ENCODE results near the gene SPACDR. TPM values are rescaled to one million over a fixed set of nuclear protein-coding genes. Genes with fewer than 3 reads are reported as not detected.

Gene SPACDR
- total RNA-seq, 1 donor from 2014 or later, result not detected

DNA sequence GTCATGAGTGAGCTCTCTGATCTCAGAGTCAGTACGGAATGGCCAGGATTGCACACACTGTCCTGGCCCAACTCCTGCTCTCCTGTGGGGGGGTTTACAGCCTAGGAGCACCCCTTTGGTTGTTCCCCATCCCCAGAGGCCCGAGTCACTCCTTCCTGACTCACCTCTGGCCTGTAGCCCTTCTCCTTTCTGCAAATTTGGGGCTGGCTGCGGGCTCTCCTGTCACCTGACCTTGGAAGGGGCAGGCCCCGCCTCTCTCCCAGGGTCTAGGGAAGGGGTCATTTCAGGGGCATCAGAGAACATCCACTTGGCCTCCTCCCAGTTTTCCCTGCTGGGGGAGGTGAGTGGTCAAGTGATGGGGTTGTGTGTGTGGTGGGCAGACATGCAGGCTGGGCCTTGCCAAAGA, 21.4 kb upstream of the SPACDR start:
- Histone ChIP-seq H3K4me1 (ENCODE audit: control insufficient read depth in 3 of 3, insufficient read depth in 3 of 3, low read length in 3 of 3) (peaks cover 6 to 8% (median 7%) of the 10 kb centered on the region in 3 donors), H3K27ac (ENCODE audit: low read depth, low read length) (no peak overlapping the region), H3K36me3 (ENCODE audit: control insufficient read depth in 3 of 3, insufficient read depth in 3 of 3, low read length in 3 of 3) (no peaks in the 10 kb centered on the region)

DNA sequence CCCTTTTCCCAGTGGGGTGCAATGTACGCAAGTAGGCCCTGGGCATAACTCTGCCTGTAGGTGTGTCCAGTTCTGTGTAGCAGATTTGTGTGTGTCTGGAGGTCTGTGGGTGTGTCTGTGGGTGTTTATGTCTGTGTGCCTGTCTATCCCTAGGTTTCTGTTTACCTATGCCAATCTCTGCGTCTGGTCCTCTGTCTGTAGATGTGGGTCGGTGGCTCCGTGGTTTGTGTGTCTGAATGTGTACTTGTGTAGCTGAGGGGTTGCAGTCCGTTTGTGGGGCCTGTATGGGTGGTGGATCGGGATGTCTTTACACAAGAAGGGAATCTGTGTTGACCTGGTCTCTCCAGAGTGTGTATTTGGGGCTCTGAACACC, 20.6 kb upstream of the SPACDR start:
- H3K27me3 ChIP-seq (ENCODE audit: control insufficient read depth in 3 of 3, insufficient read depth in 3 of 3, low read length in 3 of 3), result peaks cover 0 to 2% (median 0%) of the 10 kb centered on the region in 3 donors
- H3K9ac ChIP-seq (ENCODE audit: low read depth in 1 of 3, low read length in 3 of 3), result no peak overlapping the region
- no peak overlapping the region for H3K4me3 ChIP-seq (ENCODE audit: low read length in 3 of 3)
- H3K27ac ChIP-seq (ENCODE audit: low read depth, low read length), result no peak overlapping the region
- no peaks in the 10 kb centered on the region for H3K9me3 ChIP-seq (ENCODE audit: control insufficient read depth in 3 of 3, low read length in 3 of 3)
- no peaks in the 10 kb centered on the region for H3K36me3 ChIP-seq (ENCODE audit: control insufficient read depth in 3 of 3, insufficient read depth in 3 of 3, low read length in 3 of 3)
- H3K4me1 ChIP-seq (ENCODE audit: control insufficient read depth in 3 of 3, insufficient read depth in 3 of 3, low read length in 3 of 3), result peaks cover 8% of the 10 kb centered on the region in 3 donors

More for the DNA sequence above, 21.4 kb upstream of the SPACDR start:
- no peak overlapping the region for H3K4me3 ChIP-seq (ENCODE audit: low read length in 3 of 3)
- H3K9ac ChIP-seq (ENCODE audit: low read depth in 1 of 3, low read length in 3 of 3), result no peak overlapping the region
- peaks cover 0 to 7% (median 0%) of the 10 kb centered on the region in 3 donors for H3K27me3 ChIP-seq (ENCODE audit: control insufficient read depth in 3 of 3, insufficient read depth in 3 of 3, low read length in 3 of 3)
- H3K9me3 ChIP-seq (ENCODE audit: control insufficient read depth in 3 of 3, low read length in 3 of 3), result no peaks in the 10 kb centered on the region

DNA sequence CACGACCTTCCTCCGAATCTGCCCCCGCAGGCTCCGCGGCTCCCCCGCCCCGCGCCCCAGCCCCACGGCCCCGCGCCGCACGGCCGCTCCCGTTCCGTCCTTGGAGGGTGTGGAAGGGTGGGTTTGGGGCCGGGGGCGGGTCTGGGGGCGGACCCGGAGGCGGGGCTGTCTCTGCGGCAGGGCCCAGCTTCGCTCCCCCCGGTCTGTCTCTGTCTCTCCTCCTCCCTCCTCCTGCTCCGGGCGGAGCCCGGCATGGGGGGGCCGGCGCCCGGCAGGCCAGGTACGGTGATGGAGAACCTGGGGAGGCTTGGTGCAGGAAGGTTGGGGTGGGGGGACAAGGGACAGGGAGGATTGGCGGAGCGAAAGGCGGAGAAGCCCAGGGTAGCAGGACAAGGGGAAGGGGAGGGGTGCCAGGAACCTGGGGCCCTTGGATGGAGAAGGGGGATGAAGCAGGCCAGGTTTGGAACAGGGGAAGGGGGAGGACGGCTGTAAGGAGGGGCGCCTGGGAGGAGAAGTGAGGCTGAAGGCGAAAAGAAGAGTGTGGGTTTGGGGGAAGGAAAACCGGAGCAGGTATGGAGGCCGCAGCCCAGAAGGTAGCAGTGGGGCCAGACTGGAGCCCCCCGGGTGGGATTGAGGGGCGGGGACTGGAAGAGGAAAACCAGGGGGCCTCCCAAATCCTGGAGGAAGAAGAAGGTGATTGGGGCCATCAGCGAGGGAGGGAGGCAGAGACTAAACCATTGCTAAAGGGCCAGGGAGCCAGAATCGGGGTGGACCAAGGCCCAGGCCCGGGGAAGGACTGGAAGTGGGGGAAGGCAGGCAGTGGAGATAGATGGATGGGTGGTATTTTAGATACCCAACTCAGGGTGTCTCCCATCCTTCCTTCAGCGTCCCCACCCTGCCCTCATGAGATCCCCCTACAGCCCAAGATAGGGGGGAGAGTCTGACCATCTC, 19.9 kb upstream of the SPACDR start, which contains the start of gene NYAP1:
TSS of gene NYAP1 (plus strand) at position 206 of the 951 bp plus-strand sequence. CDS start 1,385 bp downstream, outside the sequence.
- peak within 1 kb of the TSS; percentile 20 to 64 (median 50) for H3K9ac ChIP-seq (ENCODE audit: low read depth in 1 of 3, low read length in 3 of 3)
- peak within 1 kb of the TSS; percentile 30 to 68 (median 62) for H3K4me3 ChIP-seq (ENCODE audit: low read length in 3 of 3)
- no peaks in the 10 kb centered on the region for H3K9me3 ChIP-seq (ENCODE audit: control insufficient read depth in 3 of 3, low read length in 3 of 3)
- H3K27me3 ChIP-seq (ENCODE audit: control insufficient read depth in 3 of 3, insufficient read depth in 3 of 3, low read length in 3 of 3), result peaks cover 0 to under 1% (median 0%) of the 10 kb centered on the region in 3 donors
- no peak within 1 kb of the TSS for H3K27ac ChIP-seq (ENCODE audit: low read depth, low read length)
- peaks cover 11 to 12% (median 11%) of the 10 kb centered on the region in 3 donors for H3K4me1 ChIP-seq (ENCODE audit: control insufficient read depth in 3 of 3, insufficient read depth in 3 of 3, low read length in 3 of 3)
- H3K36me3 ChIP-seq (ENCODE audit: control insufficient read depth in 3 of 3, insufficient read depth in 3 of 3, low read length in 3 of 3), result no peaks in the 10 kb centered on the region

DNA sequence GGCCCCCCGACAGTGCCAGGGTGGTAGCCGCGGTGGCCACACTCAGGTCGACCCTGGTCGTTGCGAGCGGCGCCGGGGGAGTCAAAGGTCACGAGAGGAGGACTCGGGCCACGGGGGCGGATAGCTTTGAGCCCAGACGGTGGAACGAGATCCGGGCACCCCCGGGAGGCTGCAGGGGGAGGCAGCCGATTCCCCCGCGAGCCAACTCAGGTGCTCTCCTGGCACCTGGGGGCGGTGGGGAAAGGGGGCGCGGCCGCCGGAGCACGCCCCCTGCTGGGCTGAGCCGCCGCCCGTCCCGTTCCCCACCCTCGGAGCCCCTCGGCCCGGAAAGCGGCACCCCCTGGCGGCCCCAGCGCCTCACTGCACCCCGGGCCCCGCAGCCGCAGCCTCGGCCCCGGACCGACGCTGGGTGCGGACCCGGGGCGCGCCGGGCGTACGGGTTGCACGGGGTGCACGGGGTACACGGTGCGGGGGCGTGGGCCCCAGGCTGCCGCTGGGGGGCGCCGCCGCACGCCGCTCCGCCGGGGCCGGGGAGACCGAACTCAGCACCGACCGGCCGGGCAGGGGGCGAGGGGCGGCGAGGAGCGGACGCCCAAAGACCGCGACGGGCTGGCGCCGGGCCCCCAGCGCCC, 19.1 kb upstream of the SPACDR start:
- Histone ChIP-seq H3K27me3 (ENCODE audit: control insufficient read depth in 3 of 3, insufficient read depth in 3 of 3, low read length in 3 of 3) (no peaks in the 10 kb centered on the region), H3K9me3 (ENCODE audit: control insufficient read depth in 3 of 3, low read length in 3 of 3) (no peaks in the 10 kb centered on the region), H3K36me3 (ENCODE audit: control insufficient read depth in 3 of 3, insufficient read depth in 3 of 3, low read length in 3 of 3) (no peaks in the 10 kb centered on the region), H3K9ac (ENCODE audit: low read depth in 1 of 3, low read length in 3 of 3) (peak overlapping the region; percentile 20 to 64 (median 50)), H3K27ac (ENCODE audit: low read depth, low read length) (no peak overlapping the region), H3K4me1 (ENCODE audit: control insufficient read depth in 3 of 3, insufficient read depth in 3 of 3, low read length in 3 of 3) (peaks cover 11 to 12% (median 11%) of the 10 kb centered on the region in 3 donors), H3K4me3 (ENCODE audit: low read length in 3 of 3) (peak overlapping the region; percentile 30 to 68 (median 62))

DNA sequence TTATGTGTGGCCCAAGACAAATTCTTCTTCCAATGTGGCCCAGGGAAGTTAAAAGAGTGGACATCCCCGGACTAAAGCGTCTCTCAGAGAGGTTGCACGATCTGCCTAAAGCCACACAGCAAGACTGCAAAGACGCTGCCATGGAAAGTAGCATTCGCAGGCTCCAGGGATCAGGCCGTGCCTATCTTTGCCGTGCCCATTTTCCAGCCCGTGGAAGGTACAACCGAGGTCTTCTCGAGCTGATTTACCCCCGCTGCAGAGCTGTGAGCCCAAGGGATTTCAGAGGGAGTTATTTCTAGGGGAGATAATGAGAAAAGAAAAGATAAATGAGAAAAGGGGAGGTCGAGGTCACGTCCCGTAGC, 18.6 kb upstream of the SPACDR start:
- Histone ChIP-seq H3K27me3 (ENCODE audit: control insufficient read depth in 3 of 3, insufficient read depth in 3 of 3, low read length in 3 of 3) (no peaks in the 10 kb centered on the region), H3K36me3 (ENCODE audit: control insufficient read depth in 3 of 3, insufficient read depth in 3 of 3, low read length in 3 of 3) (no peaks in the 10 kb centered on the region), H3K4me1 (ENCODE audit: control insufficient read depth in 3 of 3, insufficient read depth in 3 of 3, low read length in 3 of 3) (peaks cover 11 to 12% (median 11%) of the 10 kb centered on the region in 3 donors), H3K9ac (ENCODE audit: low read depth in 1 of 3, low read length in 3 of 3) (peak overlapping the region; percentile 20 to 64 (median 50)), H3K27ac (ENCODE audit: low read depth, low read length) (no peak overlapping the region), H3K4me3 (ENCODE audit: low read length in 3 of 3) (peak overlapping the region; percentile 30 to 68 (median 62)), H3K9me3 (ENCODE audit: control insufficient read depth in 3 of 3, low read length in 3 of 3) (no peaks in the 10 kb centered on the region)

DNA sequence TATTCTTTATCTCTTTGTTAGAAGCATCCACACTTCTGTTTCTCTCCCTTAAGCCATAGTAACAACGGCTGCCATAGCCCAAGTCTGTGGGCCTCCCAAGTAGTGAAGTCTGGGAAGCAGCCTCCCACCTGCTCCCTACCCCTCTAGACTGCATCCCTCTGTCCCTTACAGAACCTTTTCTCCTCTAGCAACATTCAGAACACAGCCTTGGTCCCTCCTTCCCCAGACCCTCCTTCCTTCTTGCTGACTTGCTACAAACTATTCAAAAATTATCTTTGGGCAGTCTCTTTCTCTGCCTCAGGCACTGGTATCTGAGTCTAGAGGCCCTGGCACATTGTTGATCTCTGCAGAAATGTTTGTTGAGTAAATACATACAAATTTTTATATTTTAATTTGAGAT, 17.4 kb upstream of the SPACDR start:
- Histone ChIP-seq H3K9ac (ENCODE audit: low read depth in 1 of 3, low read length in 3 of 3) (no peak overlapping the region), H3K9me3 (ENCODE audit: control insufficient read depth in 3 of 3, low read length in 3 of 3) (no peaks in the 10 kb centered on the region), H3K36me3 (ENCODE audit: control insufficient read depth in 3 of 3, insufficient read depth in 3 of 3, low read length in 3 of 3) (peaks cover under 1 to 3% (median 3%) of the 10 kb centered on the region in 3 donors), H3K27ac (ENCODE audit: low read depth, low read length) (no peak overlapping the region), H3K4me1 (ENCODE audit: control insufficient read depth in 3 of 3, insufficient read depth in 3 of 3, low read length in 3 of 3) (peaks cover 21 to 24% (median 22%) of the 10 kb centered on the region in 3 donors), H3K27me3 (ENCODE audit: control insufficient read depth in 3 of 3, insufficient read depth in 3 of 3, low read length in 3 of 3) (no peaks in the 10 kb centered on the region), H3K4me3 (ENCODE audit: low read length in 3 of 3) (no peak overlapping the region)

DNA sequence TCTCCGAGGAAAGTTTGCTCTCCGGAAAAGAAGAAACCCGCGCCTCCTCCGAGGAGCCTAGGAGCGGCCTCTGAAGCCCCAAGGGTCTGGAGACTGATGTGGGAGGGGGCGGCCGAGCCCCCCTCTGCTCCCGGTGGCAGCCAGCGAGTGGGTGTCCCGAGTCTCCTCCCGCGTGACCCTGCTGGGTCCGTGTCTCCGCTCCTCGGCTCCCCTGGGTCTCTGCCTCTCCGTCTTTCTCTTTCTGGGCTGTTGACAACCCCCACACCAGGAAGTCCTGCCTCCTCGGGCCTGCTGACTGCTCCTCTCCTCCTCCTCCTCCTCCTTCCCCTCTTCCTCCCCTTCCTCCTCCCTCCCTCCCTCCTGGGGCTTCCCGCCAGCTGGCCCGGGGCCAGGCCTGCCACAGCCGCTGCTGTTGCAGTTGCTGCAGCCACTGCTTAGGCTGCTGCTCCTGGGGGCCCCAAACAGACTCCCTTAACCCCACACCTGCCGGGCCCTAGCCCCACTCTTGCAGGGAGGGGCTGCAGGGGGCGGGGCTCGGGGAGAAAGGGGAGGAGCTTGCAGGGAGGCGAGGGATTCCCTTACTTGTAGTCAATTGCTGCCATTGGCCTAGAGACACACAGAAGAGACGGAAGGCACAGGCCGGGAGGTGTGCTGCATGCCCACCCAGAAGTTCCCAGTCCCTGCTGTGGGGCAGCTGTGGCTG, 15.0 kb upstream of the SPACDR start, which contains the start of gene TSC22D4:
TSS of gene TSC22D4 (minus strand) at position 257 of the 703 bp plus-strand sequence. CDS start 1,176 bp downstream, outside the sequence.
- Histone ChIP-seq H3K9ac (ENCODE audit: low read depth in 1 of 3, low read length in 3 of 3) (peak within 1 kb of the TSS; percentile 92 to 95 (median 93)), H3K4me3 (ENCODE audit: low read length in 3 of 3) (peak within 1 kb of the TSS; percentile 85 to 88 (median 88)), H3K27ac (ENCODE audit: low read depth, low read length) (peak within 1 kb of the TSS; percentile 93), H3K36me3 (ENCODE audit: control insufficient read depth in 3 of 3, insufficient read depth in 3 of 3, low read length in 3 of 3) (peaks cover 3 to 7% (median 5%) of the 10 kb centered on the region in 3 donors), H3K4me1 (ENCODE audit: control insufficient read depth in 3 of 3, insufficient read depth in 3 of 3, low read length in 3 of 3) (peaks cover 28 to 31% (median 30%) of the 10 kb centered on the region in 3 donors), H3K27me3 (ENCODE audit: control insufficient read depth in 3 of 3, insufficient read depth in 3 of 3, low read length in 3 of 3) (no peaks in the 10 kb centered on the region), H3K9me3 (ENCODE audit: control insufficient read depth in 3 of 3, low read length in 3 of 3) (no peaks in the 10 kb centered on the region)

DNA sequence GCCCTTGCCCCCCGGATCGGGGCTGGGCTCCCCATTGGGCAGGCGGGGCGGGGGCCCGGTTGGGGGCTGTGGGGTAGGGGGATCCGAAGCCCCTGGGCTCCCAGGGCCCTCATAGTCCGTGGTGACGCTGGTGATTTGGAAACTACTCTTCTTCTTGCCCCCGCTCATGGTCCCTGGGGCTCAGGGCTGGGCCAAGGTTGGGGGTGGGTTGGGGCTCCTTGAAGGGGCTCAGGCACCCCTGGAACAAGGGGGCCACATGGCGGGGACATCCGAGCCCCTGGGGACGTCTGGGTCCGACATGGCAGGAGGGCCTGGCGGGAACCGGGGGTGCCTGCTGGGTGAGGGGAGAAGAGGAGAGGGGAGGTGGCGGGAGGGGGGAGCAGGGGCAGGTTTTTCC, 13.8 kb upstream of the SPACDR start:
- H3K27ac ChIP-seq (ENCODE audit: low read depth, low read length), result peak overlapping the region; percentile 93
- peak overlapping the region; percentile 85 to 88 (median 88) for H3K4me3 ChIP-seq (ENCODE audit: low read length in 3 of 3)
- no peaks in the 10 kb centered on the region for H3K27me3 ChIP-seq (ENCODE audit: control insufficient read depth in 3 of 3, insufficient read depth in 3 of 3, low read length in 3 of 3)
- peak overlapping the region; percentile 92 to 95 (median 93) for H3K9ac ChIP-seq (ENCODE audit: low read depth in 1 of 3, low read length in 3 of 3)
- peaks cover 8 to 10% (median 9%) of the 10 kb centered on the region in 3 donors for H3K36me3 ChIP-seq (ENCODE audit: control insufficient read depth in 3 of 3, insufficient read depth in 3 of 3, low read length in 3 of 3)
- no peaks in the 10 kb centered on the region for H3K9me3 ChIP-seq (ENCODE audit: control insufficient read depth in 3 of 3, low read length in 3 of 3)
- peaks cover 28 to 30% (median 29%) of the 10 kb centered on the region in 3 donors for H3K4me1 ChIP-seq (ENCODE audit: control insufficient read depth in 3 of 3, insufficient read depth in 3 of 3, low read length in 3 of 3)

Data from skeletal muscle tissue (tissue), 4 donors.